ENCODE data around the gene FAM163A.

DNA sequence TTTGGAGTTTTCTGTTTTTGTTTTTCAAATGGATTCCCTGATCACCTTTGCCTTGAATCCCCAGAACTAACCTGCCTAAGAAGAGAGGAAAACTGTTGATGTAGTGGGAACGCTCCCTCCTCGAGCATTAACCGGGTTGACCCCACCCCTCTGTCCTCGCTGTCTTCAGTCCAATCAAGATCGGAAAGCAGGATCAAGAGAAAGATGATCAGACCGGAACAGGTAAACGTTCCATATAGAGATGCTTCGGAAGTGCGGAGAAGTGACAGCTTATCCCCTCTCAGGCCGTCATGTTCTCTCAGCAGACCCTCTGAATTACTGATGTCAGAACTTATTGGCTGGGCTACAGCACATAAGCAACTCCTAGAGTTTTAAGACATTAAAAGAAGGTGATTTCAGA lies 800 bp upstream of the FAM163A start:
- no peak for TF ChIP-seq PAX5 (IDR thresholded peaks at IDR 0.05; ENCODE audit: insufficient read depth, low read length, severe bottlenecking)
- TF ChIP-seq POLR2A (IDR thresholded peaks at IDR 0.05; ENCODE audit: low read depth, low read length), result no peak
- no peak for TF ChIP-seq TAF1 (IDR thresholded peaks at IDR 0.05; ENCODE audit: low read depth, low read length)
- no peak for TF ChIP-seq POU2F2 (IDR thresholded peaks at IDR 0.05; ENCODE audit: low read depth, low read length)

Data from GM12891 (cell line).